Activated CD8-positive, alpha-beta memory T cell treated with anti-CD3 and anti-CD28 coated beads, Interleukin-2, amount 50 U/mL, for 4 hours (primary cell): Measurements from ENCODE around the gene PCNP.
"Not testable (repeated sequence)": the region's sequence is repeated elsewhere in the genome, so short reads cannot be mapped to it uniquely, and the experiment has no call there.

Experiments used
- DNase-seq: peaks from one replicate; pipeline ENCODE4 v3.0.0-alpha.2; 2020

The PCNP gene, protein sequence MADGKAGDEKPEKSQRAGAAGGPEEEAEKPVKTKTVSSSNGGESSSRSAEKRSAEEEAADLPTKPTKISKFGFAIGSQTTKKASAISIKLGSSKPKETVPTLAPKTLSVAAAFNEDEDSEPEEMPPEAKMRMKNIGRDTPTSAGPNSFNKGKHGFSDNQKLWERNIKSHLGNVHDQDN

DNA sequence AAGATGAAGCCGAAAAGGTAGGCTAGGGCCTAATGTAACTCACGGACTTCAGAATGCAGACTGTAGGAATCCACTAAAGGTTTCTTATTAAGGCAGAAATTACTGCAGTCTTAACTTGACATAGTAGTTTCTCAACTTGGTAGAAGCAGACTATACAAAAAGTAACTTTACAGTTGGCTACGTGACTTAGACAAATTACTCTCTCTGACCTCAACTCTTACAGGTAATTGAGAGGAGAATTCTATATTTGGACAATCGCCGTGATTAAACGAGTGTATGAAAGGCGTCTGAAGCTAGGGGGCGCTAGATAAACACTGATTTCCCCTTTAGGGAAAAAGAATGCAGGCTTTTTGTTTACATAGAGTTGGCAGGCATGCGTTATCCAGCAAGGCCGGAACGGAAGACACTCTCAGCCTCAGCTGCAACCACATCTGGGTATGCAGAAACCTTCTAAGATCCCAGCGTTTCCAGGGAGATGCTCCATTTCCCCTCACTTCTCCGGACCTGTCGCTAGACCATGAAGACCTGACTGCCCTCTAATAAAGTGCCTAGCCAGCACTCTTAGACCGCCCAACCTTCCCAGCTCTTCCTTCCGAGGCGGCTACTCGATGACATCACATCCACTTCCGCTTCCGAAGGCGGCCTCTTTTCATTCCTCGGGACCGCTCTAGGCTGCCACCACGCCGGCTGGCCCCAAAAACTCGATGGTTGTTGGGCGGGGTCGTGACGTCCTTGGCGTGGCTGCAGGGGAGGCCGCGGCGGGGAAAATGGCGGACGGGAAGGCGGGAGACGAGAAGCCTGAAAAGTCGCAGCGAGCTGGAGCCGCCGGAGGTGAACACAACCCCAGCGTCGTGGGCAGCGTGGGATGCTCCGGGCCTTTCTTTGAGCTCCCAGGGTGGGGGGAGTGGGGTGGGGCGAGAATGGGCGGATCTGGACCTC is at the start of gene PCNP:
TSS of gene PCNP (plus strand) at position 732 of the 939 bp plus-strand sequence. CDS start at position 768, 36 bp downstream.
- peak; percentile 99 for DNase-seq

DNA sequence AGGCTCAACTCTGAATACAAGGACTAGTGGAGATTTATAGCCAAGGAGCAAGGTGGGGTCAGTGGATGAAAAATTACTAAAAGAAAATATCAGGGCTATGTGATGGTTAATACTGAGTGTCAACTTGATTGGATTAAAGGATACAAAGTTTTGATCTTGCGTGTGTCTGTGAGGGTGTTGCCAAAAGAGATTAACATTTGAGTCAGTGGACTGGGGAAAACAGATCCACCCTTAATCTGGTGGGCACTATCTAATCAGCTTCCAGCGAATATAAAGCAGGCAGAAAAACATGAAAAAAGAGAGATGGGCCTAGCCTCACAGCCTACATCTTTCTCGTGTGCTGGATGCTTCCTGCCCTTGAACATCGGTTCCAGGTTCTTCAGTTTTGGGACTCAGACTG is 46.5 kb upstream of the PCNP start:
- no peak for DNase-seq

DNA sequence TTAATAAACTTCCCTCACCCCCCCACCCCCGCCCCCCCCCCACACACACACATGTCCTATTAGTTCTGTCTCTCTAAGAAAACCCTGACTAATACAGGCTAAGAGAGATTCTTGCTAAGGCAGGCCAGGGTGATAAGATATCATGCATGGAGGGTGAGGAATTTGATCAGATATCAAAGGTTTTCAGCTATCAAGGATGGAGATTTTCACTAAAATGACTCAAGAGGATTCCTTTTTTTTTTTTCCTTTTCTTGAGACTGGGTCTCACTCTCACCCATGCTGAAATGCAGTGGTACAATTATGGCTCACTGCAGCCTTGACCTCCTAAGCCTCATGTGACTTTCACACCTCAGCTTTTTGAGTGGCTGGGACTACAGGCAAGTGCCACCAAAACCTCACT is 46.1 kb upstream of the PCNP start:
- DNase-seq = no peak

DNA sequence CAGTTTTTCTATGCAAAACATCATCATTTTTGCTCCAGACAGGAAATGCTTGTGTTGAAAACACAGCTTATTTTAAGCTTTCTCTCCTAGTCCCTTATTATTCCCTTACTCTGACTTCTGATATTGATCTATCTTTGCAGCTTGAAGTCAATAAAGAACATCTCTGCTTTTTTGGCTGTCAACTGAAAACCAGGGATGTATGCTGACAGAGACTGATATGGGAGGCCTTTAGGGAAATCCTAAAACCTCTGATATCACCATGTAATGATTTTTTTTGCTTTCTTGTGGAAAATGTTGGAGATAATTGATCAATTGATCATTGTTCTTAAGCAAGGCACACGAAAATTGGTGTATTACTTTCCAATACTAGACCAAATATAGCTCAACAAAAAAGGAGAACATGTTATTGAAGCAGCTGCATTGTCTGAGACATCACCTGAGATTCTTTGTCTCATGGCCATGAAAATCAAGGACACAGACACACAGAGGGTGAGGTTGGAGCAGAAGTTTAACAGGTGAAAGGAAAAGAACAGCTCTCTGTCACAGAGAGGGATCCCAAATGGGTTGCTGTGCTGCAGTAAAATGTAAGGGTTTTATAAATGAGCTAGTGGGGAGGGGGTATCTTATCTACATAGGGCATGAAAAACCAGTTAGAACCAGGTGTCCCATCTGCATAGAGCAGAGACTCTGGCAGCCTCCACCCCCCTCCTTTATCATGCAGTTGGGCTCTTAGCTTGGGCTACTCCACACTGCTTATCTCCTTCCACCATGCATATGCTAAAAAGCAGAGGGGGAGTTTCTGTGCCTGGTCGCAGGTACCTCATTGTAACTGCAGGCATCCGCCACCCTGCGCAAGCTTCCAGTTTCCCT is 43.9 kb upstream of the PCNP start:
- DNase-seq = no peak

DNA sequence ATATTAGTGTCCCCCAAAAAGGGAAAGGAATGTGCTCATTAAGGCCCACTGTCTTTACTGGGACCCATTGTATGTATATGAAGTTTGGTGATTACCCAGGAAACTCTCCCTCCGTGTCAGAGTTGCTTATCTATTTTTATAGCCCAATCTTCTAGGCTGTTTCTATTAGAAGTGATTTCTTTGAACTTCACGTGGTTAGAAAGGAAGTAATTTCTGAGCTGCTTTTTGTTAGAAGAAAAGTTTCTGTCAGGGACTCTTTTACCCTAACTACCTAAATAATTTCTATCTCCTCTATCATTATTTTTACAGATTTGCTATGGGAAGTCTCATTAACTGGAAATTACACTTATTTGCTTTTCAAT is 43.3 kb upstream of the PCNP start:
- no peak for DNase-seq

DNA sequence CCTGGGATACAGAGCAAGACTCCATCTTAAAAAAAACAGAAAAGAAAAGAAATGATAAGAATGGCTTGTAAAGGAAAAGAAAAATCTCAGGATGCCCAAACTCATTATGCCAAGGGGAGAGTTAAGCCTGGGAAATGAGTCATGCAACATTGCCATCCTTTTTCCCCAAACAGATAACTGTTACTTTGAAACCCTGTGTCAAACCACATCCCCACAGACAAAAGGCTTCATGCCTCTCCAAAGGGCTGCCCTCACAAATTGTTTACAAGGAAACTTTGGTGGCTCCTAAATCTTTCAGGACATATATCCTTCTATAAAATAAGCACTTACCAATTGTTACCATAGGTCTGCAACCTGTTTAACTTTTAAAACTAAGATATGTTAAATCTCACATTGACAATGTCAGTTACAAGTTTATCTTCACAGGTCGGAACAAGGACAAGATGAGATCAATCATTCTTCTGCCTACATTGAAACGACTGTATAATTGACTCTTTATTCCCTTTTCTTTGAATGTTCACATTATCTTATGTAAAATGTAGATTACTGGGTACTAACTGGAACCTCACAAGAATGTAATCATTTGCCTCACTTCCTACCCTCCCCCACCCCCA is 42.4 kb upstream of the PCNP start:
- no peak for DNase-seq

DNA sequence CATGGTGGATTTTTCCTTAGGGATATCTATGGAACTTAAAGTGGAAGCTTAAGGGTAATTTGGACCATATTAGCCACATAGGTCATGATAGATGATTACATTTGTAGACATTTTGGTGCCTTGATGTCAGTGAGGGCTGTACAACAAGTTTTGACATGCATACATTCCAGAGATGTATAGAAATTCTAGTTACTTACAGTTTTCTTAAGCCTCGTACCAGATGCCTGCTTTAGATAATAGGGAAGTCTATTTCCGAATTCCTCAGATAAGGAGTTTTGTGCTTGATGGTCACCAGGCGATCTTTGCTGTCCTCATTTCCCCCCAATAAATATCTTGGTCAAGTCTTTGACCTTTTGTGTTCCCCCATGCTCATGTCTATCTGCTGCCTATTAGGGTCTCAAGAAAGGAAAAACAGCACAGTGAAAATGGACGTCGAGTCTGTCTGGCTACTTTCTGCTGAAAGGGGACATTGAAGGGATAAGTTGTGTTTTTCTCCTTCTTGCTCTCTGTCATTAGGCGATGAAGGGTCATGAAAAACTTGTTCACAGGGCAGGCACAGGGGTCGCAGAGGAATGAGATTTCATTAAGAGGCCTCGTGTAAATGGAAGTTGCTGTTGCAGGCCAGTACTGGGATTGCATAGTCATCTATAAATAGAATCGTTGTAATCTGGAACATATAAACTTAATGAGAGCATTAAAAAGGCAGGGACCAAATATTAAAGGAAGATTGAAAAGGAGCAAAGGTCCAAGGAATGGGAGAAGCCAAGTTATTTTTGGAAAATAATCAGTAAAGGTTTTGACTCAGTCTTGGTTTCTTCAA is 41.0 kb upstream of the PCNP start:
- DNase-seq = no peak

DNA sequence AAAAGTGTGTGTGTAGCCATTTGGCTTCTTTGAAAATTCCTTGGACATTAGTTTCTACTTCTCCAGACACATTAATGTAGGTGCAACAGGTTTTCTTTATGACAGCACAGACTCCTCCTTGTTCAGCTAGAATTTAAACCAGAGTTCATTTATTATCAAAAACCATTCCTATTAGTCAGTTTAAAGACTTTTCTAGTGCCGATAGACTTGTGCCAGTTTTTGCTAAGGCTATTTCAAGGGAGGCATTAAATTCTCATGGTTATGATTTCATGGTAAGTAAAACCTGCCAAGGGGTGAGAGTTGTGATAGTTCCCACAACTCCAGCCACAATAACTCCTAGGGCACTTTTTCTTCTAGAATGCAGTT is 40.4 kb upstream of the PCNP start:
- no peak for DNase-seq

DNA sequence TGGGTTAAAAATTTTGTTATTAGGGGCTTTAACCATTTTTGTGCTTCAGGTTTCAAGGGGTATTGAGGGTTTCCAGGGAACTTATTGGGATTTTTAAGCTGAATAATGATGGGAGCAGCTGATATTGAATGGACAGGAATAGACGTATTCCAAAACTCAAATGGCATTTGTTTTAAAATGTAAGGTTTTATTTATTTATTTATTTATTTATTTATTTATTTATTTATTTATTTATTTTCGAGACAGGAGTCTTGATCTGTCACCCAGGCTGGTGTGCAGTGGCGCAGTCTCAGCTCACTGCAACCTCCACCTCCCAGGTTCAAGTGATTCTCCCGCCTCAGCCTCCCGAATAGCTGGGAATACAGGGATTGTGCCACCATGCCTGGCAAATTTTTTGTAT is 38.8 kb upstream of the PCNP start:
- no peak for DNase-seq

DNA sequence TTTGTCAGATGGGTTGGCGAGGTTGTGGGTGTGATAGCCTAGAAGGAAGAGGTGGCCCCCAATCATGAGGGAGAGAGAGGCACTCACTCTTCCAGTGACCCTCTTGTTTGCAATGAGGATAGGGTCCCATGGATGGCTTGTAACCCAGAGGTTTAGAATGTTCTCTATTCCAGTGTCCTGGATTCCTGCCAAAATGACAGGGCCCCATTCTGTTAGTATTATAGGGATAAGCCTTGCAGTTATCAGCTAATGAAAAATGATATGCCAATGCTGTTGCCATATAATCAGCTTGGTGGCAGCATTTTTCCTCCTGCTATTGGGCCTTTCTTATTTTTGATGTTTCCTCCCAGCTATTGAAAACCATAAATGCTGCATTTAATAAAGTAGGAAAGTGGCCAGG is 37.7 kb upstream of the PCNP start:
- DNase-seq = no peak

DNA sequence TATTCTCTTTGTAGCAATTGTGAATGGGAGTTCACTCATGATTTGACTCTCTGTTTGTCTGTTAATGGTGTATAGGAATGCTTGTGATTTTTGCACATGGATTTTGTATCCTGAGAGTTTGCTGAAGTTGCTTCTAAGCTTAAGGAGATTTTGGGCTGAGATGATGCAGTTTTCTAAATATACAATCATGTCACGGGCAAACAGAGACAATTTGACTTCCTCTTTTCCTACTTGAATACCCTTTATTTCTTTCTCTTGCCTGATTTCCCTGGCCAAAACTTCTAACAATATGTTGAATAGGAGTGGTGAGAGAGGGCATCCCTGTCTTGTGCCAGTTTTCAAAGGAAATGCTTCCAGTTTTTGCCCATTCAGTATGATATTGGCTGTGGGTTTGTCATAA is 37.0 kb upstream of the PCNP start:
- DNase-seq = not testable (repeated sequence)

DNA sequence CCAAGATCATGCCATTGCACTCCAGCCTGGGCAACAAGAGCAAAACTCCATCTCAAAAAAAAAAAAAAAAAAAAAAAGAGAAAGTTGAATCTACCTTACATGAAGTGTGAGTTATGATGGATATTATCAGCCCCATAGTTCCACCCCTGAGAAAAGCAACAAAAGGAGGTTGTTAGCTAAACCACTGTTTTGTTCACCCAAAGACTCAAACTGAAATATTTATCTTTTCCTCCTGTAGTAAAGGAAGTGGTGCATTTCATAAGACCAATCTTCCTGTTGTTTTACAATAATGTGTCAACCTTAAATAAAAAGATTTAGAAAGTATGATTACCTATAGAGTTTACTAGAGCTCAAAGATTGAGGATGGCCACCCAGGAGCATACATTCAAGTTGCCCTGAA is 31.0 kb upstream of the PCNP start:
- DNase-seq = no peak

DNA sequence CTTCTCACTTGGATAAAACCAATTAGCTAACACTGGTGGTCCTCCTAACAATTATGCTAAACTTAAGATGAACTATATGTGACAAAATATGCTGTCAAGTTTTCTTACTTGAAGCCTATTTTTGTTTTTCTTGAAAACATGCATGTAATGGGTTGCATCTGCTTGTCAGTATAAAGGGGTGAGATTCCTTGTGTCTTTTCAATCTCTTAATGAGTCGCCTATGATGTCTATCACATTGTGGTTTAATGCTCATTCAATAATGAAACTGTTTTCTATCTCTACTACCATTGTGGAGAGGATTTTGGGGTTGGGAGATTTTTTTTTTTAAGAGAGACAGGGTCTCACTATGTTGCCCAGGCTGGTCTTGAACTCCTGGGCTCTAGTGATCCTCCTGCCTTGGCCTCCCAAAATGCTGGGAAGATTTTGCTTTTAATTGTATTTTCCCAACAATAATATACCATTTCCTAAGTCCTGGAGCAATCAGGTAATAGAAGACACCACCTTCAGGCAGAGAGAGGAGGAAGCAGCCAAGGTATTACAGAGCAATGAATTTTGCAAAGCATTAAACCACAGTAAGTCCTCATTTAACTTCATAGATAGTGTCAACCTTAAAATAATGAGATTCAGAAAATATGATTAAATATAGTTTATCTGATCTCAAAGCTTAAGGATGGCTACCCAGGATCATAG is 29.7 kb upstream of the PCNP start:
- DNase-seq = no peak

DNA sequence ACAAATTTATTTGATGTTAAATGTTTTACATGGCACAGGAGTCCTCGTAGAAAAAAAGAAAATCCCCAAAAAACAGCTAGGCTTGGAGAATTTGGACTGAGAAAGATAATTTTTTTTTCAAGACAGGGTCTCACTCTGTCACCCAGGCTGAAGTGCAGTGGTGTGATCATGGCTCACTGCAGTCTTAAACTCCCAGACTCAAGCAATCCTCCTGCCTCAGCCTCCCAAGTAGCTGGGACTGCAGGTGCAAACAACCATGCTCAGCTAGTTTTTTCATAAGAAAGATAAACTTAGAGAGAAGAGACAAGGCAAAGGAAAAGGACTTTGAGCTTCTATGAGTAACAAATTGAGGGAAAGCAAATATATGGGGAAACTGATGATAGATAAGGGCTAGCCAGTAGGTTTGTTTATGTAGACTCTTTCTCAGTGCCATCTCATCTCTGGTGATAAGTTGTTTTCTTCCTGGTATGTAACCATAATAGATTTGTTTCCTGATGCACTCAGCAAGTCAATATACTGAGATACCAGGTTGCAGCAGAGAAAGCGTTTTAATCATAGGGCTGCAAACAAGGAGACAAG is 25.4 kb upstream of the PCNP start:
- no peak for DNase-seq

DNA sequence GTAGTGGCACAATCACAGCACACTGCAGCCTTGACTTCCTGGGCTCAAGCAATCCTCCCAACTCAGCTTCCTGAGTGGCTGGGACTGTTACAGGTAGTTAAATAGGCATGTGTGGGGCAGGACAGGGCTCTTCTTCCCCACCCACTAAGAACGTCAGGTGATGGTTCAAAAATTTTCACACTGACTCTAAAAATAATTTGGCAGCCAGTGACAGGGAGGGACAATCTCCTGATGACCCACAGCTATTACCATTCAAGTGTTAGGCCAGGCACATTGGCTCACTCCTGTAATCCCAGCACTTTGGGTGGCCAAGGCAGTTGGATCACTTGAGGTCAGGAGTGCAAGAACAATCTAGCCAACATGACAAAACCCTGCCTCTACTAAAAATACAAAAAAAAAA is 24.5 kb upstream of the PCNP start:
- no peak for DNase-seq

DNA sequence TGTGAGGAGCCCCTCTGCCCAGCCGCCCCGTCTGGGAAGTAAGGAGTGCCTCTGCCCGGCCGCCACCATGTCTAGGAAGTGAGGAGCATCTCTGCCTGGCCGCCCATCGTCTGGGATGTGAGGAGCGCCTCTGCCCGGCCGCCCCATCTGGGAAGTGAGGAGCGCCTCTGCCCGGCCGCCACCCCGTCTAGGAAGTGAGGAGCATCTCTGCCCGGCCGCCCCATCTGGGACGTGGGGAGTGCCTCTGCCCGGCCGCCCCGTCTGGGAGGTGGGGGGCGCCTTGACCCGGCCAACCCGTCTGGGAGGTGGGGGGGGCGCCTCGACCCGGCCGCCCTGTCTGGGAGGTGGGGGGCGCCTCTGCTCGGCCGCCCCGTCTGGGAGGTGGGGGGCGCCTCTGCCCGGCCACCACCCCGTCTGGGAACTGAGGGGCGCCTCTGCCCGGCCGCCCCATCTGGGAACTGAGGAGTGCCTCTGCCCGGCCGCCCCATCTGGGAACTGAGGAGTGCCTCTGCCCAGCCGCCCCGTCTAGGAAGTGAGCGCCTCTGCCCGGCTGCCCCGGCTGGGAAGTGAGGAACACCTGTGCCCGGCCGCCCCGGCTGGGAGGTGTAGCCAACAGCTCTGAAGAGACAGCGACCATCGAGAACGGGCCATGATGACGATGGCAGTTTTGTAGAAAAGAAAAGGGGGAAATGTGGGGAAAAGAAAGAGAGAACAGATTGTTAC is 22.5 kb upstream of the PCNP start:
- not testable (repeated sequence) for DNase-seq

DNA sequence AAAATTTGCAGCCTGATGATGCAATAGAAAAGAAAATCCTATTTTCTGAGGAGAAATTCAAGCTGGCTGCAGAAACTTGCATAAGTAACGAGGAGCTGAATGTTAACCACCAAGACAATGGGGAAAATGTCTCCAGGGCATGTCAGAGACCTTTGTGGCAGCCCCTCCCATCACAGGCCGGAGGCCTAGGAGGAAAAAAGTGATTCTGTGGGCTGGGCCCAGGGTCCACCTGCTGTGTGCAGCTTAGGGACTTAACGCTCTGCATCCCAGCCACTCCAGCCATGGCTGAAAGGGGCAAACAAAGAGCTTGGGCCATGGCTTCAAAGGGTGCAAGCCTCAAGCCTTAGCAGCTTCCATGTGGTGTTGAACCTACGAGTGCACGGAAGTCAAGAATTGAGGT is 20.6 kb upstream of the PCNP start:
- DNase-seq = not testable (repeated sequence)

DNA sequence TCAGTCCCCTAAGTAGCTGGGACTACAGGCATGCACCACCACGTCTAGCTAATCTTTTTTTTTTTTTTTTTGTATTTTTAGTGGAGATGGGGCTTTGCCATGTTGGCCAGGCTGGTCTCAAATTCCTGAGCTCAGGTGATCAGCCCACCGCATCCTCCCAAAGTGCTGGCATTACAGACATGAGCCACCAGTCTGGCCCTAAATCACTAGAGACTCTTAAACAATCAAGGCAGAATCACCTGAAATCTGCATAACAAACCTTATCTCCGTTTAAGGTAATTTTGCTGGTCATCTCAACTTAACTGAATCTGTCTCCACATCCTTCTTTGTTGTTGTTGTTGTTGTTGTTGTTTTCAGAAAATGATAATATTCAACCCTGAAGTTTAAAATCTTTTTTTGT is 17.9 kb upstream of the PCNP start:
- no peak for DNase-seq

DNA sequence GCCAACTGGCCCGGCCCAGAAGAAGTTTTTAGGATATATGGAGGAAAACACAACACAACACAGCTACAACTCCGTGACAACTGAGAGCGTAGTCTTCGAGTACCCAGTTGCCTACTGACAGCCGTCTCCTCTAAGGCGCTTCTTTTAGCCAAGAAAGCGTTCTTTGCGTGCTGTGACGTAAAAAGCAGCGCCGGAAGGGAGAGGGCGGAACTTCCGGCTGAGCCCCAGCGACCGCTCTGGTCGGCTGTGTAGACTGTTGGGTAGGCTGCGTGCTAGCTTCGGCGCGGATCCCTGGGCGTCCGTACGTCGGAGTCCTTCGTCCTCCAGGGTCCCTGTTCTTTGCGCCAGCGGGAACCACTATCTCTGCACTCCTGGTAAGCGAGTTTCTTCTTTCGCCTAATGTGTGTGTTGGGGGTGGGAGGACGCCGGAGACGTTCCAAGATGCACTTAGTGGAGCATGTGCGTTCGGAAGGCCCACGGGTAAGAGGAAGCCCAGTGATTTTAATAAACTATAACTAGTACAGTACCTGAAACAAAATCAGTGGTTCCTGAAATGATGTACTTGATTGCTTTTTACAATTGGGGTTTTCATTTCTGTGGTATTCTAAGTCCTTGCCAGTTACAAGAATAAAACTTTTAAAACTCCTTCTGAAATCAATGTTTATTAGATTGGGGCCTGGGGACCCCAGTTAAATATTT is 12.2 kb upstream of the PCNP start, which contains the start of gene TRMT10C:
TSS of gene TRMT10C (plus strand) at position 239 of the 699 bp plus-strand sequence. CDS start 2,914 bp downstream, outside the sequence.
- peak; percentile 90 for DNase-seq
